HEK293T (cell line): ENCODE measurements around the gene VSIG10.
A peak's percentile ranks its signal among the peaks of the same experiment; 100 is the strongest.

Experiments
- CTCF ChIA-PET: fragments of 350-600 bp; formaldehyde crosslinking; extraction: SDS; loops from one replicate; lab custom pipeline; 2021; ENCODE audit warnings: antibody characterized with exemption, inconsistent platforms; lab: Yijun Ruan, JAX
- POLR2A ChIA-PET: fragments of 350-600 bp; formaldehyde crosslinking; extraction: SDS; loops from one replicate; lab custom pipeline; 2020; ENCODE audit warnings: antibody characterized with exemption, inconsistent platforms; lab: Yijun Ruan, JAX
- DNase-seq: peaks from one replicate; pipeline ENCODE4 v3.0.0; 2012; ENCODE audit warnings: mixed read lengths; ENCODE audit errors: extremely low spot score
- ARNT ChIP-seq: fragments of 450-650 bp; IDR thresholded peaks from 2 replicates; pipeline ENCODE4 v1.6.1; 2017; ENCODE audit warnings: mild to moderate bottlenecking
- BHLHE40 ChIP-seq: fragments of 450-650 bp; IDR thresholded peaks from 2 replicates; pipeline ENCODE4 v1.6.1; 2016; ENCODE audit warnings: mild to moderate bottlenecking, moderate library complexity, borderline replicate concordance
- CTBP1 ChIP-seq: fragments of 450-650 bp; IDR thresholded peaks from 2 replicates; pipeline ENCODE4 v1.6.1; 2016; ENCODE audit warnings: borderline replicate concordance
- ELF4 ChIP-seq: fragments of 450-650 bp; IDR thresholded peaks from 2 replicates; pipeline ENCODE4 v1.6.1; 2017; ENCODE audit warnings: antibody characterized with exemption
- FOXA1 ChIP-seq: fragments of 450-650 bp; IDR thresholded peaks from 2 replicates; pipeline ENCODE4 v1.6.1; 2016; ENCODE audit warnings: mild to moderate bottlenecking
- FOXK2 ChIP-seq: fragments of 450-650 bp; IDR thresholded peaks from 2 replicates; pipeline ENCODE4 v1.6.1; 2016; ENCODE audit warnings: mild to moderate bottlenecking
- FOXM1 ChIP-seq: fragments of 450-650 bp; IDR thresholded peaks from 2 replicates; pipeline ENCODE4 v1.6.1; 2017; ENCODE audit warnings: mild to moderate bottlenecking, borderline replicate concordance
- HDGF ChIP-seq: fragments of 450-650 bp; IDR thresholded peaks from 2 replicates; pipeline ENCODE4 v1.6.1; 2017; ENCODE audit warnings: antibody characterized with exemption, borderline replicate concordance
- L3MBTL2 ChIP-seq: fragments of 450-650 bp; conservative IDR thresholded peaks from 2 replicates; pipeline ENCODE4 v1.6.1; 2016; ENCODE audit warnings: mild to moderate bottlenecking
- LEF1 ChIP-seq: fragments of 450-650 bp; IDR thresholded peaks from 2 replicates; pipeline ENCODE4 v1.6.1; 2017; ENCODE audit warnings: mild to moderate bottlenecking, borderline replicate concordance
- NFRKB ChIP-seq: fragments of 450-650 bp; IDR thresholded peaks from 2 replicates; pipeline ENCODE4 v1.6.1; 2016; ENCODE audit warnings: mild to moderate bottlenecking, moderate library complexity
- SP1 ChIP-seq: fragments of 450-650 bp; IDR thresholded peaks from 2 replicates; pipeline ENCODE4 v1.6.1; 2017
- SUZ12 ChIP-seq: fragments of 450-650 bp; IDR thresholded peaks from 2 replicates; pipeline ENCODE4 v1.6.1; 2016; ENCODE audit warnings: mild to moderate bottlenecking
- TARDBP ChIP-seq: fragments of 450-650 bp; IDR thresholded peaks from 2 replicates; pipeline ENCODE4 v1.6.1; 2016
- ZNF384 ChIP-seq: fragments of 450-650 bp; IDR thresholded peaks from 2 replicates; pipeline ENCODE4 v1.6.1; 2016
- TF ChIP-seq, protein P1 (sequence below): fragments of 450-650 bp; IDR thresholded peaks from 2 replicates; pipeline ENCODE4 v1.6.1; 2016

VSIG10 gene

DNA sequence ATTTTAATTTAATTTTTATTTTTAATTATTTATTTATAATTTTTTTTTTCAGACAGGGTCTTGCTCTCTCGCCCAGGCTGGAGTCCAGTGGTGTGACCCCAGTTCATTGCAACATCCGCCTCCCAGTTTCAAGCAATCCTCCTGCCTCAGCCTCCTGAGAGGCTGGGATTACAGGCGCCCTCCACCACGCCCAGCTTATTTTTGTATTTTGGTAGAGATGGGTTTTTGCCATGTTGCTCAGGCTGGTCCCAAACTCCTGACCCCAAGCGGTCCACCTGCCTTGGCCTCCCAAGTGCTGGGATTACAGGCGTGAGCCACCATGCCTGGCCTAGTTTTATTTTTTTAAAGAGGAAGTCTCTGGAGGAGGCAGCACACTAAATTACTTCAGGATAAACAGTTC, 18.5 kb upstream of the VSIG10 start:
- CTCF ChIA-PET, result interaction anchor here (0.6 to 1.7 kb wide), 2 partner anchors 14 to 24 kb away, joined by 3 to 6 read pairs; partner anchors contain the start of gene PEBP1
- POLR2A ChIA-PET, result no interaction called here
- TF ChIP-seq ARNT, result no peak
- TF ChIP-seq SP1, result no peak
- no peak for TF ChIP-seq TARDBP
- TF ChIP-seq SUZ12, result no peak
- TF ChIP-seq, protein P1, sequence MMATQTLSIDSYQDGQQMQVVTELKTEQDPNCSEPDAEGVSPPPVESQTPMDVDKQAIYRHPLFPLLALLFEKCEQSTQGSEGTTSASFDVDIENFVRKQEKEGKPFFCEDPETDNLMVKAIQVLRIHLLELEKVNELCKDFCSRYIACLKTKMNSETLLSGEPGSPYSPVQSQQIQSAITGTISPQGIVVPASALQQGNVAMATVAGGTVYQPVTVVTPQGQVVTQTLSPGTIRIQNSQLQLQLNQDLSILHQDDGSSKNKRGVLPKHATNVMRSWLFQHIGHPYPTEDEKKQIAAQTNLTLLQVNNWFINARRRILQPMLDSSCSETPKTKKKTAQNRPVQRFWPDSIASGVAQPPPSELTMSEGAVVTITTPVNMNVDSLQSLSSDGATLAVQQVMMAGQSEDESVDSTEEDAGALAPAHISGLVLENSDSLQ, result no peak
- TF ChIP-seq BHLHE40, result no peak
- TF ChIP-seq FOXA1, result no peak
- TF ChIP-seq HDGF, result no peak
- TF ChIP-seq L3MBTL2, result no peak
- TF ChIP-seq LEF1, result no peak
- TF ChIP-seq FOXK2, result no peak
- DNase-seq, result no peak

DNA sequence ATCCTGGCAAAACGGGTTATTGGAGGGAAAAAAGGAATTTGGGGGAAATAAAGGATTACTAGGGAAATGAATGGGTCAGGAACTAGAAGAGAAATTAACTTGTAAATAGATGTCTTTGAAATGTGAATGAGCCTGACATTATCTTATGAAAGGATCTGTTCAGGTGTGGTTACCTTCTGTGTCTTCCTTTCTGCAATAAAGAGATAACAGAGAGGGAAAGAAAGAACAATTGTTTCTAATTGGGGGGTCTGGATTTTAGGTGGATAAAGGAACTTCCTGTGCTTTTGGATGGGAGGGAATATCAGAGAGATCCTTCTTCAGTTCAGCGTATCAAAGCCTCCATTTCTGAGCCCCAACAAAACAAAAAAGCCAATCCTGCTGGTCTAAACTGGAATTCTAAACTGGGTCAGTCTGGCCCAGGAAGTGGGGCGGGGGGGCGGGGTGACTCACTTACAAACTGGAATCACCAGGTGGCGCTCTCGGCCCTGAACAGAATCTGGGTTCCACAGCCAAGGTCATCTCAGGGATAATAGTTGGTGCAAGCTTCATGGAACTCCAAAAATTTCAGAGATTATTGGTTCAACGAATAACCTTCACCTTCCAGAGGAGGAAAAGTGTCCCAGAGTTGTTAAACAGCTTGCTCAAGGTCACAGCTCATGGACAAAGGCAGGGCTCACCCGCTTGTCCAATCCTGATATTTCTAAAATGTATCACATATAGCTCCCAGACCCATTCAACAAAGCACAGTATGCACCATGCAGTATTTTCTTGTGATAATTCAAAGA, 17.0 kb upstream of the VSIG10 start:
- peak; percentile 78 for DNase-seq
- ChIA-PET CTCF (interaction anchor here (0.6 to 1.7 kb wide), 8 partner anchors 11 to 276 kb away, joined by 3 to 8 read pairs (median 4); partner anchors contain the start of genes PEBP1 and SUDS3), POLR2A (interaction anchor here (1.4 kb wide), 2 partner anchors 15 to 255 kb away, joined by 7 to 8 read pairs; partner anchors contain the start of genes PEBP1 and SUDS3)
- TF ChIP-seq ELF4 (no peak), SP1 (no peak), HDGF (no peak), NFRKB (no peak), SUZ12 (no peak), CTBP1 (no peak), L3MBTL2 (no peak), TARDBP (no peak), FOXA1 (no peak), ARNT (no peak), FOXM1 (no peak), FOXK2 (no peak), ZNF384 (no peak)
- TF ChIP-seq, protein P1, result no peak

DNA sequence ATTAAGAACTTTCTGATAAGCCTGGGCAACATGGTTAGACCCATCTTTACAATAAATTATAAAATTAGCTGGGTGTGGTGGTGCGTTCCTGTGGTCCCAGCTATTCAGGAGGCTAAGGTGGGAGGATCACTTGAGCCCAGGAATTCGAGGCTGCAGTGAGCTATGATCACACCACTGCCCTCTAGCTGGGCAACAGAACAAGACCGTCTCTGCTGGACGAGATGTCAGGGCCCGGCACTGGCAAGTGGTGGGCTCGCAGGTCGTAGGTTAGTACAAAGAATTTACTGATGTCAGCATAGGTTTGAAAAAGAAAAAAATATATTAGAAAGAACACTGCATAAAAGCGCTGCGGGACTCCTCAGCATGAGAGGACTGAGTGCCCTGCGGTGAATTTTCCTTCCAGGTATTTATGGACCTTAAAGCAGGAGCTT, 15.7 kb upstream of the VSIG10 start:
- TF ChIP-seq ELF4, result no peak
- no peak for TF ChIP-seq FOXA1
- no peak for TF ChIP-seq L3MBTL2
- no peak for TF ChIP-seq SP1
- TF ChIP-seq LEF1, result no peak
- no peak for TF ChIP-seq ARNT
- no peak for TF ChIP-seq ZNF384
- ChIA-PET CTCF (no interaction called here), POLR2A (no interaction called here)
- no peak for DNase-seq

DNA sequence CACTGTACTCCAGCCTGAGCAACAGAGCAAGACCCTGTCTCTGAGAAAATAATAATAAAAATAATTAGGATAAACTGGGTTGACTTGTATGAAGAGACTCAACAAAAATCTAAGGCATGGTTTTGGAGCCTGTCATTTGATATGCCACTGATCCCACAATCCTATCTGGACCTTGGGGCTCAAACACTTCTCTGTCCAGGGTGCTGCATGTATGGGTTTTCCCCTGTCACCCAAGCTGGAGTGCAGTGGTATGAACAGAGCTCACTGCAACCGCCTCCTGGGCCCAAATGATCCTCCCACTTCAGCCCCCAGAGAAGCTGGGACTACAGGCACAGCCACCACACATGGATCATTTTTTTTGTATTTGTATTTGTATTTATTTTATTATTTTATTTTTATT, 5.3 kb upstream of the VSIG10 start:
- TF ChIP-seq SP1 (no peak), L3MBTL2 (no peak), HDGF (no peak), ARNT (no peak), CTBP1 (no peak), ZNF384 (no peak), NFRKB (no peak), FOXK2 (no peak), FOXM1 (no peak), TARDBP (no peak), SUZ12 (no peak), FOXA1 (no peak), BHLHE40 (no peak), ELF4 (no peak), LEF1 (no peak)
- TF ChIP-seq, protein P1, result no peak
- no peak for DNase-seq
- ChIA-PET CTCF (no interaction called here), POLR2A (no interaction called here)

DNA sequence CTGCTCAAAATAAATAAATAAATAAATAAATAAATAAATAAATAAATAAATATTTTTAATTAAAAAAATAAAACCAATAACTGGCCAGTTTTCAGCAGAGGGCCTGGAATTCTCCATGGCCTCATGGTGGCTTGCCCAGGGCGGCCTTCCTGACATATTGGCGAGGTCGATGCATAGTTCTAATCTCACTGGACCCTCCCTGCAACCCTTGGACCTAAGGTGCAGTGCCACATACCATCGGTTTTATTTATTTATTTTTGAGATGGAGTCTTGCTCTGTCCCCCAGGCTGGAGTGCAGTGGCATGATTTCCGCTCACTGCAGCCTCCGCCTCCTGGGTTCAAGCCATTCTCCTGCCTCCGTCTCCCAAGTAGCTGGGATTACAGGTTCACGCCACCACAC, 3.9 kb upstream of the VSIG10 start:
- no peak for DNase-seq
- ChIA-PET POLR2A (no interaction called here), CTCF (no interaction called here)
- TF ChIP-seq FOXM1 (no peak), ARNT (no peak), ZNF384 (no peak), SP1 (no peak), CTBP1 (no peak), LEF1 (no peak), ELF4 (no peak), L3MBTL2 (no peak), TARDBP (no peak), HDGF (no peak), FOXK2 (no peak), SUZ12 (no peak), BHLHE40 (no peak), FOXA1 (no peak), NFRKB (no peak)
- TF ChIP-seq, protein P1, result no peak
